ENCODE data around the gene ADAMTS3. TPM values are rescaled to one million over a fixed set of nuclear protein-coding genes. Genes with fewer than 3 reads are reported as not detected.

Gene ADAMTS3
- total RNA-seq, 2 experiments from 2014 or later = not detected

- H3K27me3 Mint-ChIP-seq = peaks cover 12% of the 10 kb centered on the region
- no peak for DNase-seq
- H3K4me1 Mint-ChIP-seq = peaks cover 5% of the 10 kb centered on the region
- H3K9me3 Mint-ChIP-seq = no peaks in the 10 kb centered on the region
- no peak for ATAC-seq (ENCODE audit: low read depth)
- H3K36me3 Mint-ChIP-seq = no peaks in the 10 kb centered on the region
- H3K27ac Mint-ChIP-seq = no peak overlapping the region
- no peak overlapping the region for H3K4me3 Mint-ChIP-seq
- POLR2A ChIA-PET = no interaction called here
Observed at GRCh38 chr4:72320223-72320948, 248.6 kb downstream of the ADAMTS3 start.

GRCh38 chr4:72319601-72320021 is 249.4 kb downstream of the ADAMTS3 start:
- ATAC-seq (ENCODE audit: low read depth) (peak; percentile 45), DNase-seq (no peak)
- Mint-ChIP-seq H3K36me3 (no peaks in the 10 kb centered on the region), H3K27me3 (peaks cover 9% of the 10 kb centered on the region), H3K9me3 (no peaks in the 10 kb centered on the region), H3K27ac (no peak overlapping the region), H3K4me3 (peak overlapping the region; percentile 28), H3K4me1 (peaks cover 5% of the 10 kb centered on the region)
- POLR2A ChIA-PET = no interaction called here

GRCh38 chr4:72318421-72319170 is 250.4 kb downstream of the ADAMTS3 start:
- peaks cover 6% of the 10 kb centered on the region for H3K27me3 Mint-ChIP-seq
- no peak overlapping the region for H3K4me3 Mint-ChIP-seq
- no peaks in the 10 kb centered on the region for H3K36me3 Mint-ChIP-seq
- H3K27ac Mint-ChIP-seq = no peak overlapping the region
- no peaks in the 10 kb centered on the region for H3K9me3 Mint-ChIP-seq
- ATAC-seq (ENCODE audit: low read depth) (no peak), DNase-seq (no peak)
- POLR2A ChIA-PET = no interaction called here
- peaks cover 5% of the 10 kb centered on the region for H3K4me1 Mint-ChIP-seq

GRCh38 chr4:72314869-72315268 is 254.2 kb downstream of the ADAMTS3 start:
- H3K27ac Mint-ChIP-seq = no peak overlapping the region
- POLR2A ChIA-PET = no interaction called here
- no peak overlapping the region for H3K4me3 Mint-ChIP-seq
- H3K36me3 Mint-ChIP-seq = no peaks in the 10 kb centered on the region
- peaks cover 9% of the 10 kb centered on the region for H3K27me3 Mint-ChIP-seq
- DNase-seq (no peak), ATAC-seq (ENCODE audit: low read depth) (no peak)
- no peaks in the 10 kb centered on the region for H3K9me3 Mint-ChIP-seq
- peaks cover 5% of the 10 kb centered on the region for H3K4me1 Mint-ChIP-seq

GRCh38 chr4:72313121-72313520 is 255.9 kb downstream of the ADAMTS3 start:
- no peaks in the 10 kb centered on the region for H3K9me3 Mint-ChIP-seq
- H3K27ac Mint-ChIP-seq = no peak overlapping the region
- no peaks in the 10 kb centered on the region for H3K4me1 Mint-ChIP-seq
- ATAC-seq (ENCODE audit: low read depth) (no peak), DNase-seq (no peak)
- H3K4me3 Mint-ChIP-seq = no peak overlapping the region
- no peaks in the 10 kb centered on the region for H3K36me3 Mint-ChIP-seq
- H3K27me3 Mint-ChIP-seq = peaks cover 9% of the 10 kb centered on the region
- POLR2A ChIA-PET = no interaction called here

- Mint-ChIP-seq H3K9me3 (no peaks in the 10 kb centered on the region), H3K4me1 (no peaks in the 10 kb centered on the region), H3K4me3 (no peak overlapping the region), H3K36me3 (no peaks in the 10 kb centered on the region), H3K27me3 (peaks cover 5% of the 10 kb centered on the region), H3K27ac (no peak overlapping the region)
- no peak for DNase-seq
- no peak for ATAC-seq (ENCODE audit: low read depth)
- POLR2A ChIA-PET = no interaction called here
Observed at GRCh38 chr4:72312032-72312650, 256.9 kb downstream of the ADAMTS3 start.

GRCh38 chr4:72311291-72311690 is 257.7 kb downstream of the ADAMTS3 start:
- Mint-ChIP-seq H3K27ac (no peak overlapping the region), H3K4me1 (no peaks in the 10 kb centered on the region), H3K27me3 (peaks cover 3% of the 10 kb centered on the region), H3K9me3 (no peaks in the 10 kb centered on the region), H3K36me3 (no peaks in the 10 kb centered on the region), H3K4me3 (no peak overlapping the region)
- DNase-seq = no peak
- POLR2A ChIA-PET = no interaction called here
- no peak for ATAC-seq (ENCODE audit: low read depth)

- H3K27me3 Mint-ChIP-seq = no peaks in the 10 kb centered on the region
- ATAC-seq (ENCODE audit: low read depth) (no peak), DNase-seq (no peak)
- H3K9me3 Mint-ChIP-seq = no peaks in the 10 kb centered on the region
- H3K4me1 Mint-ChIP-seq = no peaks in the 10 kb centered on the region
- POLR2A ChIA-PET = no interaction called here
- no peak overlapping the region for H3K4me3 Mint-ChIP-seq
- no peaks in the 10 kb centered on the region for H3K36me3 Mint-ChIP-seq
- H3K27ac Mint-ChIP-seq = no peak overlapping the region
Observed at GRCh38 chr4:72305620-72306019, 263.4 kb downstream of the ADAMTS3 start.

GRCh38 chr4:72305080-72305479 is 263.9 kb downstream of the ADAMTS3 start:
- H3K36me3 Mint-ChIP-seq = no peaks in the 10 kb centered on the region
- no peaks in the 10 kb centered on the region for H3K27me3 Mint-ChIP-seq
- H3K4me1 Mint-ChIP-seq = no peaks in the 10 kb centered on the region
- no peaks in the 10 kb centered on the region for H3K9me3 Mint-ChIP-seq
- no peak for ATAC-seq (ENCODE audit: low read depth)
- no peak overlapping the region for H3K27ac Mint-ChIP-seq
- DNase-seq = no peak
- no peak overlapping the region for H3K4me3 Mint-ChIP-seq
- POLR2A ChIA-PET = no interaction called here

GRCh38 chr4:72302981-72303704 is 265.9 kb downstream of the ADAMTS3 start:
- peak; percentile 61 for ATAC-seq (ENCODE audit: low read depth)
- Mint-ChIP-seq H3K36me3 (no peaks in the 10 kb centered on the region), H3K4me3 (no peak overlapping the region), H3K27me3 (no peaks in the 10 kb centered on the region), H3K27ac (no peak overlapping the region), H3K9me3 (no peaks in the 10 kb centered on the region), H3K4me1 (no peaks in the 10 kb centered on the region)
- POLR2A ChIA-PET = no interaction called here
- peak; percentile 28 for DNase-seq

GRCh38 chr4:72301759-72302158 is 267.3 kb downstream of the ADAMTS3 start:
- POLR2A ChIA-PET = no interaction called here
- Mint-ChIP-seq H3K27me3 (no peaks in the 10 kb centered on the region), H3K4me1 (no peaks in the 10 kb centered on the region), H3K9me3 (no peaks in the 10 kb centered on the region), H3K4me3 (no peak overlapping the region), H3K27ac (no peak overlapping the region), H3K36me3 (no peaks in the 10 kb centered on the region)
- DNase-seq (no peak), ATAC-seq (ENCODE audit: low read depth) (no peak)

- no peak for ATAC-seq (ENCODE audit: low read depth)
- peaks cover 2% of the 10 kb centered on the region for H3K4me1 Mint-ChIP-seq
Observed at GRCh38 chr4:72300126-72300525, 268.9 kb downstream of the ADAMTS3 start.

GRCh38 chr4:72295966-72296557 is 273.0 kb downstream of the ADAMTS3 start:
- Mint-ChIP-seq H3K9me3 (no peaks in the 10 kb centered on the region), H3K4me1 (peaks cover 2% of the 10 kb centered on the region), H3K36me3 (no peaks in the 10 kb centered on the region), H3K4me3 (no peak overlapping the region), H3K27me3 (no peaks in the 10 kb centered on the region), H3K27ac (no peak overlapping the region)
- POLR2A ChIA-PET = no interaction called here
- DNase-seq (no peak), ATAC-seq (ENCODE audit: low read depth) (no peak)

More at GRCh38 chr4:72300126-72300525, 268.9 kb downstream of the ADAMTS3 start:
- Mint-ChIP-seq H3K9me3 (no peaks in the 10 kb centered on the region), H3K36me3 (no peaks in the 10 kb centered on the region), H3K27ac (no peak overlapping the region), H3K4me3 (no peak overlapping the region), H3K27me3 (no peaks in the 10 kb centered on the region)
- no peak for DNase-seq
- POLR2A ChIA-PET = no interaction called here

Measured in activated naive CD8-positive, alpha-beta T cell treated with anti-CD3 and anti-CD28 coated beads, Interleukin-2, amount 10 ng/mL, durations not matched to agents 7 days and 5 days (primary cell).